Left ventricle myocardium inferior (tissue), 1 donor: ENCODE data around the gene ELMO2. TPM values are rescaled to one million over a fixed set of nuclear protein-coding genes. Genes with fewer than 3 reads are reported as not detected.

ENCODE experiments used
- DNase-seq: peaks from one replicate; pipeline ENCODE4 v3.0.0-alpha.2; 2020
- H3K27ac ChIP-seq: fragments of 200-600 bp; replicated peaks from 2 replicates; pipeline ENCODE4 v1.8.0; 2021
- H3K27me3 ChIP-seq: fragments of 200-600 bp; 2 replicates; pipeline ENCODE4 v1.8.0; 2021; ENCODE audit warnings: low read depth
- H3K36me3 ChIP-seq: fragments of 200-600 bp; 2 replicates; pipeline ENCODE4 v1.8.0; 2021
- H3K4me1 ChIP-seq: fragments of 200-600 bp; 2 replicates; pipeline ENCODE4 v1.8.0; 2021
- H3K4me3 ChIP-seq: fragments of 200-600 bp; 2 replicates; pipeline ENCODE4 v1.8.0; 2021; ENCODE audit warnings: mild to moderate bottlenecking, moderate library complexity
- H3K9me3 ChIP-seq: fragments of 200-600 bp; replicated peaks from 2 replicates; pipeline ENCODE4 v1.8.0; 2021
- CTCF ChIP-seq: fragments of 200-600 bp; IDR thresholded peaks from 2 replicates; pipeline ENCODE4 v1.8.0; 2021; ENCODE audit warnings: antibody characterized with exemption, mild to moderate bottlenecking, borderline replicate concordance
- intact Hi-C: fragments of 100-400 bp; cut with micrococcal nuclease; formaldehyde crosslinking; loops from one replicate; pipeline ENCODE4 v1.11.0; 2022
- total RNA-seq: library from RNA; stranded (reverse); fragmentation: NEBNext Ultra II Directional; extraction: Animal tissue kit (Norgen Biotek cat#: 25700); gene quantifications from one replicate; pipeline ENCODE4 v1.2.1, GENCODE V29; 2021
- donor health status: DM: no; HTN: yes; CAD: no; lungs with severe emphysema.

ELMO2 gene
- total RNA-seq, 1 donor from 2014 or later: 28.5 TPM

- TF ChIP-seq CTCF: no peak
- Histone ChIP-seq H3K4me3 (no peak overlapping the region), H3K36me3 (peaks cover 26% of the 10 kb centered on the region), H3K27ac (no peak overlapping the region), H3K4me1 (peaks cover 13% of the 10 kb centered on the region), H3K27me3 (no peaks in the 10 kb centered on the region), H3K9me3 (no peaks in the 10 kb centered on the region)
- intact Hi-C loops: no loop called here
- DNase-seq: no peak
Observed at GRCh38 chr20:46350201-46350985, 56.0 kb downstream of the ELMO2 start.

- peaks cover 24% of the 10 kb centered on the region for H3K36me3 ChIP-seq
- DNase-seq: no peak
- no peaks in the 10 kb centered on the region for H3K9me3 ChIP-seq
- no peak for TF ChIP-seq CTCF
- no peak overlapping the region for H3K4me3 ChIP-seq
- peaks cover 12% of the 10 kb centered on the region for H3K4me1 ChIP-seq
- intact Hi-C loops: loop anchor here (5.0 to 10.0 kb wide), 2 partner anchors 215 to 327 kb away; no protein-coding TSS in a partner anchor
- no peak overlapping the region for H3K27ac ChIP-seq
- H3K27me3 ChIP-seq: no peaks in the 10 kb centered on the region
Observed at GRCh38 chr20:46349742-46350056, 56.7 kb downstream of the ELMO2 start.

GRCh38 chr20:46349035-46349741, 57.2 kb downstream of the ELMO2 start:
- intact Hi-C loops: loop anchor here (5.0 to 10.0 kb wide), 2 partner anchors 214 to 327 kb away; no protein-coding TSS in a partner anchor
- peaks cover 22% of the 10 kb centered on the region for H3K36me3 ChIP-seq
- peak; percentile 57 for DNase-seq
- TF ChIP-seq CTCF: peak; percentile 87
- no peak overlapping the region for H3K4me3 ChIP-seq
- no peak overlapping the region for H3K27ac ChIP-seq
- peaks cover 12% of the 10 kb centered on the region for H3K4me1 ChIP-seq
- H3K9me3 ChIP-seq: no peaks in the 10 kb centered on the region
- no peaks in the 10 kb centered on the region for H3K27me3 ChIP-seq

GRCh38 chr20:46347841-46348803, 58.3 kb downstream of the ELMO2 start:
- H3K9me3 ChIP-seq: no peaks in the 10 kb centered on the region
- peaks cover 22% of the 10 kb centered on the region for H3K36me3 ChIP-seq
- H3K27me3 ChIP-seq: peaks cover 5% of the 10 kb centered on the region
- H3K4me3 ChIP-seq: no peak overlapping the region
- peaks cover 17% of the 10 kb centered on the region for H3K4me1 ChIP-seq
- no peak for DNase-seq
- intact Hi-C loops: loop anchor here (5.0 to 10.0 kb wide), 2 partner anchors 213 to 326 kb away; no protein-coding TSS in a partner anchor
- no peak for TF ChIP-seq CTCF
- H3K27ac ChIP-seq: no peak overlapping the region

GRCh38 chr20:46346770-46347169, 59.6 kb downstream of the ELMO2 start:
- intact Hi-C loops: loop anchor here (5.0 to 10.0 kb wide), 2 partner anchors 212 to 324 kb away; no protein-coding TSS in a partner anchor
- no peak for TF ChIP-seq CTCF
- H3K27ac ChIP-seq: no peak overlapping the region
- no peak for DNase-seq
- peaks cover 25% of the 10 kb centered on the region for H3K4me1 ChIP-seq
- H3K9me3 ChIP-seq: no peaks in the 10 kb centered on the region
- peaks cover 18% of the 10 kb centered on the region for H3K27me3 ChIP-seq
- H3K36me3 ChIP-seq: peaks cover 22% of the 10 kb centered on the region
- no peak overlapping the region for H3K4me3 ChIP-seq
